Cardiac fibroblast (primary cell): ENCODE measurements around the gene JPT1.

Experiments
- DNase-seq, 2 donors: peaks; one replicate each; pipeline versions ENCODE4 v3.0.0 to v3.0.0-alpha.2; 2010; ENCODE audit warnings: low read depth in 2 of 2
- H3K4me3 ChIP-seq, 2 donors: replicated peaks in 1 of 2; 1 replicate in 1 of 2; 2 replicates in 1 of 2; pipeline ENCODE4 v1.5.1; 2011; ENCODE audit warnings: low read depth in 2 of 2, low read length in 2 of 2, mild to moderate bottlenecking in 2 of 2, moderate library complexity in 1 of 2
- TF ChIP-seq, protein P1 (sequence below): IDR thresholded peaks from one replicate; pipeline ENCODE4 v1.5.1; 2011; ENCODE audit warnings: low read depth, mild to moderate bottlenecking, low read length, inconsistent platforms

Gene JPT1

DNA sequence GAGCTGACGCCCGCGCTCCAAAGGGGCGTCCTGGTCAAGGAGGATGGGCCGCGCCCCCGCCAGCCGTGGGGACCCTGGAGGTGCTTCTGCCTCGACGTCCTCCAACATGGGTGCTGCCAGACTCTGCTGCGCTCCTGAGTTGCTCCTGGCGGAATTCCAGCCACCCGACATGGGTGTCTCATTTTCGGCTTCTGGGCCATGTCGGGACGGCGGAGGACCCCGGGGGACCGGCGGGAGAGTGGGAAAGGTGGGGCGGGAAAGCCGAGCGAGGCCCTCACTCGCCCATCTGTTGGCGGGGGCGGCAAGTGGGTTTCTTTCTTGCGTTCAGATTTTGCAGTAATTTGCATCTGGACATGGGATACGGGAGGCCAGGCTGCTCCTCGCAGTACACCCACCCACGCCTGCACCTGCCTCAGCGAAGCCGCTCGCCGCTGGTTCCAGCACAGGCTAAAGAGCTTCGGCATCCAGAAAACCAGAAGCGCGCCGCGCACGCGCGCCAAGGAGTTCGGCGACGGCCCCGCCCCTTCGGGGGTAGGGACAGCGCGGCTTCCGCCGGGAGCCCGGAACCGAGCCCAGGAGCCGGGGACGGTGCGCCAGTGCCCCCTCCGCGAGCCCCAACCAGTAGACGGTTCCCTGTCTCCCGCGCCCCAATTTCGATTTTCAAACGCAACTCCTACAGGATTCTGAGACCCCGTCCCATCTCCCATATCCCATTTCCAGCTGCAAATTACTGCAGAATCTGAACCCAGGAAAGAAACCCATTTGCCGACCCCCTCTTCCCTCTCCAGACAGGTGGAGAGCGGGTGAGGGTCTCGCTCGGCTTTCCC, 44.7 kb downstream of the JPT1 start, which contains the start of gene ARMC7:
Gene ARMC7, plus strand, starts transcription at position 563 of the 827 bp plus-strand sequence. CDS start 320 bp downstream, outside the sequence.
- TF ChIP-seq, protein P1, sequence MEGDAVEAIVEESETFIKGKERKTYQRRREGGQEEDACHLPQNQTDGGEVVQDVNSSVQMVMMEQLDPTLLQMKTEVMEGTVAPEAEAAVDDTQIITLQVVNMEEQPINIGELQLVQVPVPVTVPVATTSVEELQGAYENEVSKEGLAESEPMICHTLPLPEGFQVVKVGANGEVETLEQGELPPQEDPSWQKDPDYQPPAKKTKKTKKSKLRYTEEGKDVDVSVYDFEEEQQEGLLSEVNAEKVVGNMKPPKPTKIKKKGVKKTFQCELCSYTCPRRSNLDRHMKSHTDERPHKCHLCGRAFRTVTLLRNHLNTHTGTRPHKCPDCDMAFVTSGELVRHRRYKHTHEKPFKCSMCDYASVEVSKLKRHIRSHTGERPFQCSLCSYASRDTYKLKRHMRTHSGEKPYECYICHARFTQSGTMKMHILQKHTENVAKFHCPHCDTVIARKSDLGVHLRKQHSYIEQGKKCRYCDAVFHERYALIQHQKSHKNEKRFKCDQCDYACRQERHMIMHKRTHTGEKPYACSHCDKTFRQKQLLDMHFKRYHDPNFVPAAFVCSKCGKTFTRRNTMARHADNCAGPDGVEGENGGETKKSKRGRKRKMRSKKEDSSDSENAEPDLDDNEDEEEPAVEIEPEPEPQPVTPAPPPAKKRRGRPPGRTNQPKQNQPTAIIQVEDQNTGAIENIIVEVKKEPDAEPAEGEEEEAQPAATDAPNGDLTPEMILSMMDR, result no peak
- peak; percentile 77 to 83 for DNase-seq
- H3K4me3 ChIP-seq, result peak within 1 kb of the TSS; percentile 79 to 81

DNA sequence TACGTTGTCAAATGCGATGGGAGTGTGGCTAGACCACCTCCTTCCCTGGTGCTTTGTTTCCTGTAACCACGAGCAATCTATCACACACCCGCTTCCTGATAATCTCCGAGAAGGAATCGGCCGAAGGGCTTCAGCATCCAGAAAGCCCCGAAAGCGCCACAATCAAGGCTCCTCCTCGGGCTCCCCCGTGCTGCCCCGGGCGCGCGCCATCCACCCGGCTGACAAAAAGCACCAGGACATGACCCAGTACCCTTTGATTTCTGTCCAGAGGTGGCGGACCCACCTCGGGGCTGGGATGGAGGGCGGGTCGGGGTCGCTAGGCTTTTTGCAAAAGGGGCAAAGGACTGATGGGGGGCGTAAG, 45.3 kb downstream of the JPT1 start:
- no peak for DNase-seq
- TF ChIP-seq, protein P1, result no peak
- H3K4me3 ChIP-seq, result peak overlapping the region; percentile 79 to 81

DNA sequence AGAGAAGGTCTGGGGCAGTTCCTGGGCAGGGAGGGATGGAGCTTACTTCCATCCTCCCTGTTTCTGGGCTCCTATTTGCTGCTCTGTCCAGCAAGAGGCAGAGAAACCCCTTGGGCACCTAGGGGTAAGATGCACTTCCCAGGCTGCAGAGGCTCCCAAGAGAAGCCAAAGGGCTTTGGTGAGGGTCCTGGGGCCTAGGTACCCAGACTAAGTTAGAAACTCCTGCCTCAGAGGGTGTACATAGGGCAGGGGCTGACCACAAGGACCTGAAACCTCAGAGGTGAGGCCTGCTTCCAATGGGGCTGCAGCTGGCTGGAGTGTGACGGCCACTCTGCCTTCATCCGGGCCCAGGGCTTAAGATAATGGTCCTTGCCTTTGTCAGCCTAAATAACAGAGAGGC, 46.1 kb downstream of the JPT1 start:
- TF ChIP-seq, protein P1, result no peak
- no peak overlapping the region for H3K4me3 ChIP-seq
- no peak for DNase-seq

DNA sequence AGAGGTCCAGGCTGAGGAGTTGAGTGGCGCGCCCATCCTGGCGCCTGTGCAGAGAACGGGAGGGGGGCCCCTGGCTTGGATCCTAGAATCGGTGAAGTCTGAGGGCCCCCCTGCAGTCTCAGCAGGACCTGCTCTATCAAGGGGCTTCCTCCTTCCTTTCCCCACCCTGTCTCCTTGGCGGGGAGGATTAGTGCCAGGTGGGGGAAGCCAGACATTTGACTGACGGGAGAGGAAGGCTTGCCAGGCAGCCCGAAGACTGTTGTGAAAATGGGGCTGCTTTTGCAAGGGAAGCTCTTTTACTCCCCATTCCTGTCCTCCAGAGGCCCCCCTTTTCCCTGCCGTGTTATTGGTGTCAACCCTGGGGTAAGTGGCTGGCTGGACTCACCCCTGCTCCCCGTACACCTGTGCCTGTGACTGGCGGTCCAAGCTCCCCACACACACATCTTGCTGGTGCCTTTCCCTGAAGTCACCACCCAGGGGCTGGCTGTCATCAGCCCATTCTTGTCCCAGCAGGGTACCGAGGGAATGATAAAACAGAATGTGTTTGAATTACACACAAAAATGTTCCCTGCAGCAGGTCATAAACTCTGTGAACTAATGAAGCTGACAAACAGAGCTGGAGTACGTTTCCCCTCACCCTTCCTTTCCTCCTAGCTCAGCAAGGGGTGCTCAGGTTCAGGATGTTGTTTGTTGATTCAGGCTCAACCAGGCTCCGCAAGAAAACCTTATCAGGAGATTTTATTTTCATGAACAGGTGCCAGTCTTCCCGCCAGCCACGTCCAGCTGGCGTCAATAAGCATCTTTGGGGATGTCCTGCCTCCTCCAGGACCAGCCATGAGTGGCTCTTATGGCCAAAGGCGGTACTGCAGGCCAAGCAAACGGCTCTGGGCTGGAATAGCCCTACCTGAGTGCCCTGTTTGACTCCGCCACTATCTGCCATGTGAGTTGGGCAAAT, 48.9 kb downstream of the JPT1 start:
- no peak overlapping the region for H3K4me3 ChIP-seq
- peak; percentile 49 to 54 for DNase-seq
- TF ChIP-seq, protein P1, result peak; percentile 85

DNA sequence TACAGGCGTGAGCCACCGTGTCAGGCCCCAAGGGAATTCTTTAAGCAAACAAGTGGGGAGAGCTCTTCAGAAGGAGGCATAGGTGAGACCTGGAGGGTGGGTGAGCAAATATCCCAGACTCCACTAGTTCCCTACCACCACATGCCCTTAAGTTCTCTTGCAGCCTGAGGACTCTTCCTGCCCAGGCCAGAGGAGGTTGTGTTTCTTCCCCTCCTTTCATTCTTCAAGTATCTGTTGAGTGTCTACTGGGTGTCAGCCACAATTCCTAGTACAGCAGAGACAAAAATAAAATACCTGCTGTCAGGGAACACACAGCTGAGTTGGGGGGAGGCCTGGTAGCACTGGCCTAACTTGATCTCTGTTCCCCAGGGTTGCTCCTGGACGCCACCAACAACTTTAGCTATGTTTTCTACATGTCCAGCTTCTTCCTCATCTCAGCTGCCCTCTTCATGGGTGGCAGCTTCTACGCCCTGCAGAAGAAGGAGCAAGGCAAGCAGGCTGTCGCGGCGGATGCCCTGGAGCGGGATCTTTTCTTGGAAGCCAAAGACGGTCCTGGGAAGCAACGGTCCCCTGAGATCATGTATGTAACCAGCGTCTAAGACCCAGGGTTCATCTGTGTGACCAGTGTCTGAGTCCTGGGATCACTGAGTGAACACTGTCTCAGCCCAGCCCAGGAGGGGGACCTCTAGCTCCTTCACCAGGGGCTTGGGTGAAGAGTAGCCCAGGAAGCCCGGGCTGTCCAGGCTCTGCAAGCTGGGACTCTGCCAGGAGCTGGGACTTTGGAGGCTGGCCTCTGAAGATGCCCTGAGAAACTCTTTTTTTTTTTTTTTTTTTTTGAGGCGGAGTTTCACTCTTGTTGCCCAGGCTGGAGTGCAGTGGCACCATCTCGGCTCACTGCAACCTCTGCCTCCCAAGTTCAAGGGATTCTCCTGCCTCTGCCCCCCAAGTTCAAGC, 50.4 kb downstream of the JPT1 start:
- TF ChIP-seq, protein P1, result no peak
- no peak overlapping the region for H3K4me3 ChIP-seq
- DNase-seq, result no peak

DNA sequence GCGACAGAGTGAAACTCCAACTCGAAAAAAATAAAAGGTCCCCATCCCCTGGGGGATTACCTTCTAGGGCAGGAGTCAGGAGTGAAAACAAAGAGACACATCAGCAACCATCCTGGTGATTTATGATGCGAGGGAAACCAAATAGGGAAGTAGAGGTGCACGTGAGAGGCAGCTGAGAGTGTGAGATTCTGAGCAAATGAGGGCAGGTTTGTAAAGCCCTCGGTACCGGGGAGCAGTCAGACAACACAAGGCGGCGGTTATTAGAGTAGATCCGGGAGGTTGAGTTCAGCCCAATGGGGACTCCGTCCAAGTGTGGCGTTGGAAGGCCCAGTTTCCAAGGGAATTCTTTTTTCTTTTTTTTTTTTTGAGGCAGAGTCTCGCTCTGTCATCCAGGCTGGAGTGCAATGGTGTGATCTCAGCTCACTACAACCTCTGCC, 51.9 kb downstream of the JPT1 start:
- DNase-seq, result no peak
- TF ChIP-seq, protein P1, result no peak
- H3K4me3 ChIP-seq, result no peak overlapping the region
